DMS153 (cell line): ENCODE results near the gene COL4A1.
A peak's percentile ranks its signal among the peaks of the same experiment; 100 is the strongest.

Experiments used
- DNase-seq: peaks from one replicate; lab custom pipeline; 2025; lab: John Stamatoyannopoulos, UW

COL4A1 gene

GRCh38 chr13:110306960-110307766 is at the start of gene COL4A1, which contains the start of gene COL4A2:
Gene COL4A1, minus strand, starts transcription at chr13:110307157. Its CDS starts 130 bp downstream, at chr13:110307027.
Gene COL4A2, plus strand, starts transcription at chr13:110307284. Its CDS starts 620 bp downstream, at chr13:110307904.
- no peak for DNase-seq

GRCh38 chr13:110356362-110356761 is 49.4 kb upstream of the COL4A1 start:
- DNase-seq, result no peak

GRCh38 chr13:110354715-110355473 is 47.9 kb upstream of the COL4A1 start:
- no peak for DNase-seq

DNA sequence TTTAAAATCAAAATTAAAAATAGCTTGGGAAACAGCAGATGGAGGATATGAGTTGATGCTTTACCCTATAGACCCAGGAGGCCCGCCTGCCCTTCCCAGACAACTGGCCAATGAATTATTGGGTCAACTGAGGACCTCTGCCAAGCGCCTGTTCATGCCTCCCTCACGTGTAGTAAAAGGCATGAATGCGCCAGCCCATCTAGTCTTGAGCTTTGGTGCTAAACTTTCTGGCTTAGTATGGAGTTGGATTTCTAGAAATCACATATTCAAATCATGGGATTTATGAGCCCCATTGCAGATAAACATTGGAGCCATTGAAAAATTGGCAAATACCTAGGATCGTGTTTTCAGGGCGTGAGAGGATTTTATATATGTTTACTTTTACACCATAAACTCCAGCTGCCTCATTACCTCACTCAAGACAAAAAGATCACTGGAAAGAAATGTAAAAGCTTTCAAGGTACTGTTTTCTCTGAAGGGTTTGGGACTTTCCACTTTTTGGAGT is 47.2 kb upstream of the COL4A1 start:
- DNase-seq, result no peak

- no peak for DNase-seq
Measured at GRCh38 chr13:110353339-110353977, 46.5 kb upstream of the COL4A1 start.

DNA sequence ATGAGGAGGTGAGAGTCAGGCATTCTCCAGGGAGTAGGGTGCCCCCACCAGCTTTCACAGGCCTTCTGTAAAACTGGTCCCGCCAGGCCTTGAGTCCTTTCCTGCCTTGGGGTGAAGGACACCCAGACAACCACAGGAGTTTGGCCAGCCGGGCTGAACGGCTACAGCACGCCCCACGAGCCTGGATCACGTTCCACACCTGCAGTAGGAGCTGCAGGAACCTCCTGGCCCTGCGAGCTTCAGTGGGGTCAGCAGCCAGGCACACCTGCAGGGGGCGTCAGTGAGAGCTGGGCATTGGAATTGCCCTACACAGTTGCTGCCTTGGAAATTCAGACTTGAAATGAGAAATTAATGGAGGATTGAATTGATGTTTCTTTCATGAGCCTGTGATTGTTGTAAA is 45.8 kb upstream of the COL4A1 start:
- DNase-seq, result no peak

DNA sequence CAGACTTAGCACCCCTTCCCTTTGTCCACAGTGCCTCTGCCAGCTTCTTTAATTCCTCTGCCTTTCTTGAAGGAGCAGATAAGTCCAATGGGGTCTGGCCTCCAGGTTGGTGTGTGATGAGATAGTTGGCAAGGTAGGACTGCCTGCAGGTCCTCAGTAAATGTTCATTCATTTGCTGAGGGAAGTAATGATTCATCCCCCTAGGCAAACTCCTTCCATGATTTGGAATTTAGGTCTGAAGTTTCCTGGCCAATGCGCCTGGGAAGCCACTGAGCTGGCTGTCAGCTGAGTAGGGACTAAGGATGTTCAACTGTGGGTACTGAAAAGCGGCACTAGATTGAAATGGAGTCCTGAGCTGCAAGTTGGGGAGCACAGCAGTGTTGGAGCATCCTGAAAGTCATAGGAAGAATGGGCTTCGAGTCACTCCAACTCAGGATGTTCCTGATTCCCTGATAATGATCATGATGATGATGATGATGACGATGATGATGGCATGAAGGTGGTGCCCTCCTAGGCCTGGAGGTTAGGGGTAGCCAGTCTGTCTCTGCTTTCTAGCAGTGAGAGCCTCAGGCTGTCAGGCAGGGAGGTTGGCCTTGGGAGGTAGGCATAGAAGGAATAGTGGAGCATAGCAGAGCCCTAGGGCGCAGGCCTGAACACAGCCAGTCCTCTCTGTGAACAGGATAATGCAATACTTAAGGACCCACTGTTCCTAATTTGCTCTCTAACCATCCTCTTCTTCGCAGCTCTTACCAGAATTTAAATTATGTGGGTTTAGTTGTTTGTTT is 44.9 kb upstream of the COL4A1 start:
- no peak for DNase-seq

- DNase-seq, result no peak
Measured at GRCh38 chr13:110350509-110350908, 43.6 kb upstream of the COL4A1 start.

DNA sequence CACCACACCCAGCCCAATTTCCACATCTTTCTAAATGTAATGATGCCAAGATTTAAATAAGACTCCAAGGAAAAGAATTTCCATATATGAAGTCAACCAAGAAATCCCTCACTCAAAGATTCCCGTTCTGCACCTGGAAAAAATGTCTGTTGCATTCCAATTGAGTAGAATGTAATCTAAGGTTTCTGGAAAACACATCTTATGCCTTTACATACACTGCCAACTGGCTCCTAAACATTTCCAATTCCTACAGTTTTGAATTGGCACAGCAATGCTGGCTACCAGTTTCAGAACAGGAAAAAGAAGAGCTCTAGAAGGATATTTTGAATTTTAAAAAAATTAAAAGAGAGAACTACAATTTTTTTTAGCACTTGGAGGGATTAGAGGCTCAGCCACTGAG is 43.1 kb upstream of the COL4A1 start:
- no peak for DNase-seq

- no peak for DNase-seq
Measured at GRCh38 chr13:110349239-110349638, 42.3 kb upstream of the COL4A1 start.

GRCh38 chr13:110348309-110349105 is 41.5 kb upstream of the COL4A1 start:
- no peak for DNase-seq

DNA sequence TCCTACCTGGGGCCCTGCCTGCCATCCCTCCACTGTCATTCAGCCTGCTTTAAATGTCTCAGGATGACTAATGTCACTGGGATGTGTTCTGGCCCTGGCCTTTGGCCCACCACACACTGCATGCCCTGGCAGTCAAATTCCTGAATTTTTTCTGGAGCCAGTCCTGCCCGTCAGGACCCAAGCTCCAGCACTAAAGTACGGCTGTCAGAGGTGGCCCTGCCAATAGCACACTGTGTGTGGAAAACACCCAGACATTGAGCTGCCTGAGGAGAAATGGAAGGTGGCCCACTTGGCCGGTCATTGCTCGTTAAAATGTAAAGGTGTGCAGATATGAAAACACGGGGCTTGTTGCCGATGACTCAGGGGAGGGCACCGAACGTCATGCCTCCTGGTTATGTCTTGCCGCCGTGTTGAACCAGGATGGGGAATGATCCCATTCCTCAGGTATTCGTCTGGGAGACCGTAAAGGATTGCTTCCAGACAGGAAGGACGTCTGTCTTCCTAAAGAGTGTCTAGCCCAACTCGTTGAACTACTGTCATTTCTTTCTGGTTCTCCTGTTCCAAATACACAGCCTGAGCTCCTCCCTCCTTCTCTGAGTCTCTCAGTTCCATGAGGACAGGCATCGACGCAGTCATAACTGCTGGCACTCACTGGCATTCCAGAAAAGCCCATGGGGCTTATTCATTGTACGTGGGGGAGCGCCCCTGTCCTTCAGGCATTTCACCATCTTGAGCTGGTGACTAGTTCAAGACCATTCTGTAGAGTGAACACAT is 40.8 kb upstream of the COL4A1 start:
- DNase-seq, result no peak

GRCh38 chr13:110347088-110347487 is 40.1 kb upstream of the COL4A1 start:
- no peak for DNase-seq

- DNase-seq, result peak; percentile 61
Measured at GRCh38 chr13:110346661-110347067, 39.7 kb upstream of the COL4A1 start.

GRCh38 chr13:110345701-110346100 is 38.7 kb upstream of the COL4A1 start:
- DNase-seq, result no peak

- no peak for DNase-seq
Measured at GRCh38 chr13:110345266-110345665, 38.3 kb upstream of the COL4A1 start.

DNA sequence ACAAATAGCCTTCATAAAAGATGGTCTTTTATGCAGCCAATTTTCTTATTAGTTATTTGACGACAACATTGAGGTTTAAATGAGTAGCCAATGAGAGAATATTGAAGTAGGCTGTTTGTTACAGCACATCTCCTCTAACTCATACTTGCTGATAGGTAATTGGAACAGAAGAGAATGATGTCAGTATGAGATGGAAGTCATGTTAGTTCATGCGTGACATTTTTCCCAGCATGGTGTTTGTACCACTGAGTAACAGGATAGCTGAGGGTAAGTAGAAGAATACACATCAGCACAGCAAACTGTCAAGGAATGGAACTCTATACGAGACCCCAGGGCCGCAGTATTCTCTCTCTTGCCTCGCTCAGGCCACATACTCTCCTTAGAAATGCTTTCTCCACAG is 37.4 kb upstream of the COL4A1 start:
- DNase-seq, result no peak

DNA sequence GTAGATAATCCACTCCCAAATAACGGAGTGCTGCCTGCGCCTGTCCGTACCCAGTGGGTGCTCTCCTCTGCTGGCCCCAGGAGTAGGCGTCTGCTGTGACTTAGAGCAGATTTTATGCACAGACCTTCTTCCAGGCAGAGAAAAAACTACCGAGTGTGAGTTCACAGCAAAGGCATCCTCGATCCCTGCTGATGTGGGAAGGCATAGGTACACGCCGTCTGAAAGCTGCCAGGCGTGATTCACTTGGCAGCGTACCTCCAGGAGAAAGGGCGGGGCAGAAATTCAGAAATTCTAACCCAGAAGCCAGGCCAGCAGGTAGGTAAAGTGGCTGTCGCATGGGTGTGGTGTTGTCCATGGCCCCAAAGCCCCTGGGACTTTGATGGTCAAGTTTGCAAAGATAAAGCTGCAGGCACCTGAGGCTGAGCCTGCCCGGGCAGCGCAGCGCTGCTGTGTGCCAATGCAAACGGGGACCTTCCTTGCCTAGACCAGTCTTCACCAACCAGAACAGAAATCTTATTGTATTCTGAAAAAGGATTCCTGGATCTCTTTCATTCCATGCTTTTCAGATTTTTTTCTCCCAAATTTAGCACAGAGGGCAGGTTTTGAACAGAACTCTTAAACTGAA is 36.4 kb upstream of the COL4A1 start:
- no peak for DNase-seq

GRCh38 chr13:110342474-110342873 is 35.5 kb upstream of the COL4A1 start:
- DNase-seq, result no peak
